Brain microvascular endothelial cell (primary cell): Measurements from ENCODE around the gene ORM2.

Experiments
- DNase-seq: peaks from one replicate; pipeline ENCODE4 v3.0.0-alpha.2; 2020
- H3K27ac ChIP-seq: fragments of 250-450 bp; sonication (Bioruptor Pico); 2 replicates; pipeline ENCODE4 v1.5.1; 2020; ENCODE audit warnings: mild to moderate bottlenecking, moderate library complexity
- H3K27me3 ChIP-seq: fragments of 250-450 bp; sonication (Bioruptor Pico); replicated peaks from 2 replicates; pipeline ENCODE4 v1.5.1; 2020; ENCODE audit warnings: mild to moderate bottlenecking
- H3K36me3 ChIP-seq: fragments of 250-450 bp; sonication (Bioruptor Pico); replicated peaks from 2 replicates; pipeline ENCODE4 v1.5.1; 2020; ENCODE audit warnings: mild to moderate bottlenecking
- H3K4me3 ChIP-seq: 2 replicates; pipeline ENCODE4 v1.5.1; 2011; ENCODE audit warnings: low read depth, mild to moderate bottlenecking, control low read depth, low read length, moderate library complexity
- CTCF ChIP-seq: IDR thresholded peaks from 2 replicates; pipeline ENCODE4 v1.5.1; 2011; ENCODE audit warnings: low read depth, mild to moderate bottlenecking, moderate library complexity, low read length, control low read depth, inconsistent platforms; ENCODE audit errors: missing control alignments
- in situ Hi-C: cut with HindIII; loops from 2 replicates; pipeline ENCODE4 v1.10.0; 2017; ENCODE audit warnings: low sequenced_read_pairs, low pct_ligation_motif_present

ORM2 gene

DNA sequence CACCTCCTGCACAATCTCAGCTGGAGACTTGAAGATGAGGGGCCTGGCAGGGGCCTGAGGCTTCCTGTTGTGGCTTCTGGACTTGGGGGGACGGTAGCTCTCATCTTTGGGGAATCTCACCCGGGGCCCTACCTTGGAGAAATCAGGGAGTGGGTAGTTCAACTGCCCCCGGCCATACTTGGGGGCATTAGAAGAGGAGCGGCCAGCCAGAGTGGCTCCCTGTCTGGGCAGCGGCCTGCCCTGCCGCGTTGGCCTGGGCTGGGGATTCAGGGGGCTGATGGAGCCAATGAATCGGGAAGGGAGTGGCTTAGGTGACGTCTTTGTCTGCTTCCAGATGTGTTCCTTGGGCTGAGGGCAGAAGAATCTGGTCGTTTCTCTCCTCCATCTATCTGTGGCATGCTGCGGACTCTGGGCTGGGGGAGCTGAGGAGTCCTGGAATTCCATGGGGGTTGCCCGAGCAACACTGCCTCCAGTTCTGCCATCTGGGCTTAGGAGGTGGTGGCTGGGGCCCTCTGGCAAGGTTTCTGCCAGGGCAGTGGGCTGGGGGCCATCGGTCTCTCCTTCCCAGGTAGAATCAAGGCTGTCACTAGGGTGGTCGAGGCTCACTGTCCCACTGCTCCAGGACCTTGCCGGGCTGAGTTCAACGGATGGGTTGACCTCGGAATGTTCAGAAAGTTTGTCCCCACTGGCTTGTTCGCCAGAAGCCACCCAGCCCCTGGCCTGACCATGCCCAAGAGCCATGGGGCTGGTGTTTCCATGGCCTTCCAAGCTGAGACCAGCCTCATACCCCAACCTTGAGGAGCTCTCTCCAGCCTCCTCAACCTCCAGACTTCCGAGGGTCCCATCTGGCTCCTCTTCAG lies 47.1 kb downstream of the ORM2 start:
- H3K36me3 ChIP-seq: no peaks in the 10 kb centered on the region
- no peak overlapping the region for H3K27ac ChIP-seq
- in situ Hi-C loops: no loop called here

GRCh38 chr9:114378016-114378415 lies 48.3 kb downstream of the ORM2 start:
- Histone ChIP-seq H3K36me3 (no peaks in the 10 kb centered on the region), H3K27me3 (no peaks in the 10 kb centered on the region), H3K27ac (no peak overlapping the region), H3K4me3 (no peak overlapping the region)
- TF ChIP-seq CTCF: no peak
- in situ Hi-C loops: no loop called here
- DNase-seq: no peak

More for the DNA sequence above, 47.1 kb downstream of the ORM2 start:
- no peak overlapping the region for H3K4me3 ChIP-seq
- no peak for TF ChIP-seq CTCF
- DNase-seq: no peak
- no peaks in the 10 kb centered on the region for H3K27me3 ChIP-seq

GRCh38 chr9:114378883-114379282 lies 49.2 kb downstream of the ORM2 start:
- no peaks in the 10 kb centered on the region for H3K27me3 ChIP-seq
- DNase-seq: no peak
- TF ChIP-seq CTCF: no peak
- no peaks in the 10 kb centered on the region for H3K36me3 ChIP-seq
- H3K27ac ChIP-seq: no peak overlapping the region
- H3K4me3 ChIP-seq: no peak overlapping the region
- in situ Hi-C loops: no loop called here
